Activated gamma-delta T cell (primary cell): ENCODE results near the gene WDR90.
"Not testable (repeated sequence)": the region's sequence is repeated elsewhere in the genome, so short reads cannot be mapped to it uniquely, and the experiment has no call there.

Source experiments
- DNase-seq: peaks from one replicate; lab custom pipeline; 2025; lab: John Stamatoyannopoulos, UW

Gene WDR90

GRCh38 chr16:708019-708418 lies 58.9 kb downstream of the WDR90 start:
- DNase-seq: no peak

DNA sequence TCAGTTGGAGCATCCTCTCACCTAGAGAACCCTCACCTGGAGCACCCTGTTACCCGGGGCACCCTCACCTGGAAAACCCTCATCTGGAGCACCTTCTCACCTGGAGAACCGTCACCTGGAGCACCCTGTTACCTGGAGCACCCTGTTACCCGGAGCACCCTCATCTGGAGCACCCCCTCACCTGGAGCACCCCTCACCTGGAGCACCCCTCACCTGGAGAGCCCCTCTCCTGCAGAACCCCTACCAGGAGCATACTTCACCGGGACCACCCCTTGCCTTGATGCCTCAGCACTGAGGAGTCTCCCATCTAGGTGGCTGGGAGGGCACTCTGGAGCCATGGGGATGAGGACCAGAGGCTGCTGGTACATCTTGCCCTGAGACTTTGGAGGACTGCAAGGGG lies 59.8 kb downstream of the WDR90 start:
- no peak for DNase-seq

GRCh38 chr16:709566-710499 lies 60.7 kb downstream of the WDR90 start:
- DNase-seq: no peak

DNA sequence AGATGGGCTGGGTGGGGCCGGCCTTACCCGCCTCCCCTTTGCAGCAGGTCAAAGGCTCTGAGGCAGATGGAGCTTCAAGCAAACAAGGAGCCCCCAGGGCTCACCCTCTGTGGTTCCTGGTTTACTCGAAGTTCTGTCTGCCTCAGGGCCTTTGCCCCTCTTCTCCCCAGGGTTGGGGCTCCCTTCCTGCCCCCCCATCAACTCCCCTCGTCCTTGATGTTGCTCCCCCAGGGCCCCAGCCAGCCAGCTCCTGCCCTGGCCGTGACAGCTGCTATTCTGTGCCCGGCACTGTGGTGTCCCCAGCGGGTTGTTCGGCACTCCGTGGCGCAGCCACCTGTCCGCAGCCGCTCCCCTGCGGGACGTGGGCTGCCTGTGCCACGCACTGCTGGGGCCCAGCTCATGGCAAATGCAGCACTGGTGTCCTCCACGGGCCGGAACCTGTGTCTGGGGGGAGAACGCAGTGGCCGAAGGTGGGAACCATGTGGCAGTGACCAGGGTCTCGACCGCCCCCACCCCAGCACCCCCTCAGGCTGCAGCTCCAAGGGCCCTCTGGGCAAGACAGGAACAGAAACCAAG lies 61.4 kb downstream of the WDR90 start:
- no peak for DNase-seq

DNA sequence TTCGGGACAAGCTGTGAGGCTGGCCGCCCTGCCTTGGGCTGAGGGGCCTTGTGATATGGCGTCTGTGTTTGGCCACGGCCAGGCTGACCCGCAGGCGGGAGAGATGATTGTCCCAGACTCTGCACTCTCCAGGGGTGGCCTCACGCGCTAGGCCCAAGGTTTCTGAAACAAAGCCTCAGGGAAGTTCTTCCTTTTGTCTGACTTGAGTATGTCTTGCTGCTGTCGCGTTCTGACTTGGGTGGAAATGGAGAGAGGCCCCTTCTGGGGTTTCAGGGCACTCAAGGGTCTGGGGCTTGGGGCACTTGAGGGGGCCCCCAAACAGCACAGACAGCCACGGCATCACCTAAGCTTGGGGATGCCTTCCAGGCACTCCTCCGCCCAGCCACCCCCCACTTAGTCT lies 61.9 kb downstream of the WDR90 start:
- DNase-seq: no peak

- peak; percentile 64 for DNase-seq
These were observed 62.6 kb downstream of the WDR90 start for GRCh38 chr16:711548-712320.

DNA sequence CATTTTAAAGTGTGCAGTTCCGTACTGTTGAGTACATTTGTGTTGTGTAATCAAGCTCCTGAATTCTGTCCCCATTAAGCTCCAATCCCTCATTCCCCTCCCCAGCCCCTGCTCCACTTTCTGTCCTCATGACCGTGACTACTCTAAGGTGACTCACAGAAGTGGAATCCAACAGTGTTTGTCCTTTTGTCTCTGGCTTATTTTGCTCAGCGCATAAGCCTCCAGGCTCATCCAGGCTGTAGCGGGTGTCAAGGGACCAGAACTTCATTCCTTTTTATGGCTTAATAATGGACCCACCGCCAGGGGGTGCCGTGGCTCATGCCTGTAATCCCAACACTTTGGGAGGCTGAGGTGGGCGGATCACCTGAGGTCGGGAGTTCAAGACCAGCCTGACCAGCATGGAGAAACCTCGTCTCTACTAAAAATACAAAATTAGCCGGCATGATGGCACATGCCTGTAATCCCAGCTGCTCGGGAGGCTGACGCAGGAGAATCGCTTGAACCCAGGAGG lies 63.6 kb downstream of the WDR90 start:
- not testable (repeated sequence) for DNase-seq

- DNase-seq: no peak
These were observed 64.9 kb downstream of the WDR90 start for GRCh38 chr16:714079-714478.

GRCh38 chr16:714558-715476 lies 65.7 kb downstream of the WDR90 start, which contains the start of gene METRN:
METRN (plus strand) TSS chr16:715118; CDS start chr16:715290, 172 bp downstream.
- peak; percentile 81 for DNase-seq

- DNase-seq: no peak
These were observed 66.5 kb downstream of the WDR90 start for GRCh38 chr16:715477-716199.

DNA sequence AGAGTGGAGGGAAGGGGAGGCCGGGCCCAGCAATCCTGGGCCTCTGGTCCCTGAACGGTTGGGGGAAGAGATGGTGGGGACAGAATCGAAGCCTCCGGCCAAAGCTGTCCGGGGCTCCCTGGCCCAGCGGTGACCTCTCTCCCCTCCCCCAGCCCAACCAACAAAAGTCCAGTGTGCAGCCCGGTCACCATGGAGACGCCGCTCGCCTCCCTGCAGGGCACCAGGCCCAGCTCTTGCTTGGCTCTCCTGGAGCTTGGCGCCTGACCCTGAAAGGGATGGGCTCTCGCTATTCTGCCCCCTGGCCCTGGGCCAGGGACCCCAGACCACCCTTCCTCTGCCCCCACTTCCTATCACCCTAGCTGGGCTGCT lies 67.0 kb downstream of the WDR90 start:
- DNase-seq: no peak

DNA sequence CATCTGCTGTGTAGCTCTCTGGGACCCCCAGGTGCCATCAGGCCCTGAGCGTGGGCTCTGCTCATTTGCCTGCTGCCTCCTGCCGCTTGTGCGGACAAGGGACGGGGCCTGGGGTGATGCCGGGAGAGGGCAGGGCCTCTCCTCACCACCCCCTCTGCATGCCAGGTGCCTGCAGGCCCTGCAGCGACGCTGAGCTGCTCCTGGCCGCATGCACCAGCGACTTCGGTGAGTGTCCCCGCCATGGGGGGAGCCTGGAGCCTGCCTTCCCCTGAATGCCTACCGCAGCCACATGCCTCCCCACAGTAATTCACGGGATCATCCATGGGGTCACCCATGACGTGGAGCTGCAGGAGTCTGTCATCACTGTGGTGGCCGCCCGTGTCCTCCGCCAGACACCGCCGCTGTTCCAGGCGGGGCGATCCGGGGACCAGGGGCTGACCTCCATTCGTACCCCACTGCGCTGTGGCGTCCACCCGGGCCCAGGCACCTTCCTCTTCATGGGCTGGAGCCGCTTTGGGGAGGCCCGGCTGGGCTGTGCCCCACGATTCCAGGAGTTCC lies 67.7 kb downstream of the WDR90 start:
- no peak for DNase-seq
